K562 (cell line): Measurements from ENCODE around the gene RDH11. TPM values are rescaled to one million over a fixed set of nuclear protein-coding genes. Genes with fewer than 3 reads are reported as not detected.
A peak's percentile ranks its signal among the peaks of the same experiment; 100 is the strongest.

Experiments
- ATAC-seq: fragments of 200-7000 bp; cut with Tn5 transposase; 3 replicates; pipeline ENCODE4 v1.9.1; 2020; ENCODE audit warnings: moderate library complexity
- BruUV-seq: library from RNA; stranded (reverse); fragments of 400-500 nt; replicated peaks from 2 replicates; lab custom pipeline; 2021; lab: Mats Ljungman, UMichigan
- CTCF ChIA-PET: fragments of 300-600 bp; formaldehyde crosslinking; extraction: SDS; loops from one replicate; lab custom pipeline; 2021; ENCODE audit warnings: low intra/inter-chr PET ratio; lab: Yijun Ruan, JAX
- POLR2A ChIA-PET: fragments of 300-600, 350-650 bp; sonication (Branson Sonifier 250); formaldehyde crosslinking; extraction: SDS; loops from one replicate; lab custom pipeline; 2021; ENCODE audit warnings: antibody characterized with exemption, inconsistent platforms; lab: Yijun Ruan, JAX
- DNase-seq, 4 experiments: peaks; one replicate each; pipeline versions ENCODE4 v3.0.0 to v3.0.0-alpha.2; 2011 to 2018; ENCODE audit warnings: low spot score in 3 of 4, mixed read lengths in 3 of 4; ENCODE audit errors: extremely low read depth in 1 of 4
- FAIRE-seq: peaks from 2 replicates; lab custom pipeline; 2011; peaks lifted over from hg19 to GRCh38; lab: Jason Lieb, UNC
- H2AFZ ChIP-seq: 2 replicates; pipeline ENCODE4 v1.6.0; 2011; ENCODE audit warnings: low read depth, low read length, control low read depth, inconsistent platforms
- H3K27ac ChIP-seq: fragments of 200-600 bp; 3 replicates; pipeline ENCODE4 v1.8.0; 2011; ENCODE audit warnings: low read depth, mild to moderate bottlenecking, control low read depth, inconsistent platforms, low read length, moderate library complexity, mixed read lengths; ENCODE audit errors: extremely low read depth
- H3K27me3 ChIP-seq, 2 experiments: fragments of 300-600 bp in 1 of 2; 2 replicates in 1 of 2; 3 replicates in 1 of 2; pipeline versions ENCODE4 v1.6.0 to v1.8.0; 2011; ENCODE audit warnings: inconsistent platforms in 2 of 2, low read length in 2 of 2, mild to moderate bottlenecking in 1 of 2, mixed read lengths in 1 of 2, moderate library complexity in 1 of 2; ENCODE audit not compliant: control insufficient read depth in 2 of 2, insufficient read depth in 2 of 2
- H3K36me3 ChIP-seq: fragments of 300-600 bp; 3 replicates; pipeline ENCODE4 v1.8.0; 2011; ENCODE audit warnings: mild to moderate bottlenecking, low read length, inconsistent platforms; ENCODE audit not compliant: control insufficient read depth, insufficient read depth
- H3K4me1 ChIP-seq, 2 experiments: fragments of 200-600 bp in 1 of 2; replicated peaks in 1 of 2; 2 replicates in 1 of 2; 3 replicates in 1 of 2; pipeline versions ENCODE4 v1.5.1 to v1.8.0; 2011; ENCODE audit warnings: inconsistent platforms in 2 of 2, low read length in 2 of 2, mild to moderate bottlenecking in 1 of 2, mixed read lengths in 1 of 2, moderate library complexity in 1 of 2; ENCODE audit not compliant: control insufficient read depth in 2 of 2, insufficient read depth in 2 of 2
- H3K4me2 ChIP-seq: 2 replicates; pipeline ENCODE4 v1.6.1; 2011; ENCODE audit warnings: low read length, control low read depth, inconsistent platforms, mixed read lengths; ENCODE audit not compliant: insufficient read depth
- H3K4me3 ChIP-seq: fragments of 200-600 bp; sonication (generic), shearing (Covaris generic); 2 replicates; pipeline ENCODE4 v1.5.1; 2016; ENCODE audit warnings: control low read depth, inconsistent platforms
- H3K79me2 ChIP-seq: fragments of 200-600 bp; 3 replicates; pipeline ENCODE4 v1.8.0; 2011; ENCODE audit warnings: low read length, inconsistent platforms; ENCODE audit not compliant: control insufficient read depth, insufficient read depth
- H3K9ac ChIP-seq, 2 experiments: 2 replicates each; pipeline versions ENCODE4 v1.6.0 to v1.6.1; 2011; ENCODE audit warnings: low read depth in 2 of 2, low read length in 2 of 2, control low read depth in 1 of 2, inconsistent platforms in 1 of 2, mild to moderate bottlenecking in 1 of 2, mixed read lengths in 1 of 2; ENCODE audit not compliant: insufficient read depth in 1 of 2
- H3K9me1 ChIP-seq: one replicate; pipeline ENCODE4 v1.6.0; 2011; ENCODE audit warnings: inconsistent platforms, mild to moderate bottlenecking, low read length, moderate library complexity; ENCODE audit not compliant: control insufficient read depth, insufficient read depth
- H3K9me3 ChIP-seq: replicated peaks from 2 replicates; pipeline ENCODE4 v1.5.1; 2011; ENCODE audit warnings: low read depth, low read length, inconsistent platforms; ENCODE audit not compliant: control insufficient read depth, insufficient read depth
- H4K20me1 ChIP-seq: replicated peaks from 2 replicates; pipeline ENCODE4 v1.6.1; 2011; ENCODE audit warnings: low read length, inconsistent platforms, mixed read lengths; ENCODE audit not compliant: control insufficient read depth, insufficient read depth
- CBX1 ChIP-seq: sonication (generic); IDR thresholded peaks from 2 replicates; pipeline ENCODE4 v1.6.1; 2016; ENCODE audit warnings: antibody characterized with exemption, low read depth, mild to moderate bottlenecking
- EP400 ChIP-seq: fragments of 450-650 bp; IDR thresholded peaks from 2 replicates; pipeline ENCODE4 v1.6.1; 2017; ENCODE audit warnings: antibody characterized with exemption, mild to moderate bottlenecking, moderate library complexity
- FOS ChIP-seq: IDR thresholded peaks from 3 replicates; pipeline ENCODE4 v1.6.1; 2011; ENCODE audit not compliant: insufficient read length; ENCODE audit errors: extremely low read depth
- IFI16 ChIP-seq: fragments of 250-450 bp; sonication (Bioruptor Pico); IDR thresholded peaks from 2 replicates; pipeline ENCODE4 v2.1.2; 2022; ENCODE audit warnings: mild to moderate bottlenecking, inconsistent platforms
- KHSRP ChIP-seq: fragments of 450-650 bp; IDR thresholded peaks from 2 replicates; pipeline ENCODE4 v1.6.1; 2017
- MLLT1 ChIP-seq, 2 experiments: fragments of 450-650 bp; IDR thresholded peaks; 2 replicates each; pipeline ENCODE4 v1.6.1; 2016
- TAF9B ChIP-seq: fragments of 450-650 bp; IDR thresholded peaks from 2 replicates; pipeline ENCODE4 v1.6.1; 2018; ENCODE audit warnings: mild to moderate bottlenecking; ENCODE audit not compliant: partially characterized antibody
- ZBTB12 ChIP-seq: fragments of 250-450 bp; sonication (Bioruptor Pico); IDR thresholded peaks from 2 replicates; pipeline ENCODE4 v1.4.0; 2020
- ZBTB17 ChIP-seq: fragments of 450-650 bp; formaldehyde crosslinking; IDR thresholded peaks from 2 replicates; pipeline ENCODE4 v1.4.0; 2020; ENCODE audit warnings: mild to moderate bottlenecking
- ZNF384 ChIP-seq: IDR thresholded peaks from 2 replicates; pipeline ENCODE4 v1.6.1; 2012; ENCODE audit warnings: low read depth, low read length, improper control_type of control experiment
- WGBS: fragments of 100-300 bp; shearing (Covaris generic); methylation state at CpG from one replicate; pipeline ENCODE4 v1.1.6; 2016; ENCODE audit warnings: low coverage, mixed read lengths; ENCODE audit not compliant: insufficient coverage; ENCODE audit errors: missing lambda C conversion rate; 5-methylcytosine and 5-hydroxymethylcytosine counted together
- in situ Hi-C: fragments of 300-500 bp; cut with MboI; formaldehyde crosslinking; loops from 4 replicates; pipeline ENCODE4 v1.15.0; 2018; ENCODE audit warnings: inconsistent platforms, mixed read lengths
- intact Hi-C: fragments of 100-400 bp; cut with micrococcal nuclease; formaldehyde crosslinking; loops from 2 replicates; pipeline ENCODE4 v1.14.2; 2022
- polyA plus RNA-seq, 8 experiments: library from polyadenylated mRNA; depleted of rRNA in 4 of 8; stranded (reverse) in 5 of 8; unstranded in 3 of 8; fragments of >200 nt; fragmentation: Nextera tagmentation in 2 of 8; fragmentation: Illumina TruSeq in 1 of 8; extraction: Ambion mirVana in 2 of 8; extraction: Trizol in 1 of 8; gene quantifications; 2 replicates each; pipeline versions ENCODE4 v1.2.1 to v1.2.3, GENCODE V29; 2011 to 2014; ENCODE audit warnings: inconsistent platforms in 1 of 8, missing spikeins in 1 of 8
- total RNA-seq, 7 experiments: library from RNA; depleted of rRNA in 6 of 7; stranded (reverse); fragments of >200 nt in 6 of 7; fragmentation: Illumina TruSeq in 2 of 7; extraction: Trizol in 2 of 7; gene quantifications; 2 replicates each; pipeline versions ENCODE4 v1.2.1 to v1.2.3, GENCODE V29; 2011 to 2021; ENCODE audit warnings: low replicate concordance in 1 of 7

Gene RDH11
- total and polyA plus RNA-seq, 9 of the 15 experiments (the other 6 are each of a cell fraction or from before 2014, with no cell fraction given), result 50.6 to 172 (median 70.5) TPM

- WGBS, result 80% methylated on average over 4 of the region's 5 CpGs
- BruUV-seq, result no TSS peak
- DNase-seq, result no peak
These were observed 62.0 kb downstream of the RDH11 start for GRCh38 chr14:67633451-67634147.

More at GRCh38 chr14:67633451-67634147, 62.0 kb downstream of the RDH11 start:
- H3K36me3 ChIP-seq, result no peaks in the 10 kb centered on the region; the same call in 2 of the 3 replicates
- H3K9ac ChIP-seq, result no peak overlapping the region
- intact Hi-C loops, result no loop called here
- in situ Hi-C loops, result no loop called here
- H3K4me1 ChIP-seq, result peaks cover 0 to 32% of the 10 kb centered on the region in 2 experiments; a peak in 3 of 5 replicates
- H3K27ac ChIP-seq, result no peak overlapping the region
- no peaks in the 10 kb centered on the region for H3K9me1 ChIP-seq
- H3K9me3 ChIP-seq, result no peaks in the 10 kb centered on the region
- H3K79me2 ChIP-seq, result no peaks in the 10 kb centered on the region
- FAIRE-seq (no peak), ATAC-seq (no peak)
- ChIA-PET POLR2A (no interaction called here), CTCF (no interaction called here)
- H2AFZ ChIP-seq, result no peak overlapping the region
- no peak overlapping the region for H3K4me2 ChIP-seq
- no peaks in the 10 kb centered on the region for H4K20me1 ChIP-seq
- TF ChIP-seq ZNF384 (no peak), CBX1 (no peak), IFI16 (CRISPR knock-in tag) (no peak), ZBTB12 (CRISPR knock-in tag) (no peak), EP400 (no peak), ZBTB17 (CRISPR knock-in tag) (peak; percentile 83), FOS (no peak), TAF9B (no peak), MLLT1 (IDR thresholded peaks at IDR 0.05) (peak in 1 of 2 experiments; percentile 70; a peak in 1 of 4 replicates), KHSRP (no peak)
- no peak overlapping the region for H3K4me3 ChIP-seq
- H3K27me3 ChIP-seq, result no peaks in the 10 kb centered on the region
